Activated T-cell treated with anti-CD3 and anti-CD28 coated beads for 48 hours (primary cell): ENCODE data around the gene TMTC1.

Source experiments
- DNase-seq: peaks from one replicate; pipeline ENCODE4 v3.0.0-alpha.2; 2020; ENCODE audit warnings: low read depth

Gene TMTC1

DNA sequence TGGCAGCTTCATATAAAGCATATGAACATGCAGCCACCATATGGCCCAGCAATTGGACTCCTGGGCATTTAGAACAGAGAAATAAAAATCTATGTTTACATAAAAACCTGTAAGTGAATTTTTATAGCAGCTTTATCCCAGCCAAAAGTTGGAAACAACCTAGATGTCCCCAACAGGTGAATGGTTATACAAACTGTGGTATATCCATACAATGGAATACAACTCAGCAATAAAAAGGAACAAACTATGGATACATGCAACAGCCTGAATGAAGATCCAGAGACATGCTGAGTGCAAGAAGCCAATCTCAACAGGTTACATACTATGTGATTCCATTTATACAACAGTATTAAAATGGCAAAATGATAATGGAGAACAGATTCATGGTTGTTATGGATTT lies 3.7 kb downstream of the TMTC1 start:
- DNase-seq, result no peak

DNA sequence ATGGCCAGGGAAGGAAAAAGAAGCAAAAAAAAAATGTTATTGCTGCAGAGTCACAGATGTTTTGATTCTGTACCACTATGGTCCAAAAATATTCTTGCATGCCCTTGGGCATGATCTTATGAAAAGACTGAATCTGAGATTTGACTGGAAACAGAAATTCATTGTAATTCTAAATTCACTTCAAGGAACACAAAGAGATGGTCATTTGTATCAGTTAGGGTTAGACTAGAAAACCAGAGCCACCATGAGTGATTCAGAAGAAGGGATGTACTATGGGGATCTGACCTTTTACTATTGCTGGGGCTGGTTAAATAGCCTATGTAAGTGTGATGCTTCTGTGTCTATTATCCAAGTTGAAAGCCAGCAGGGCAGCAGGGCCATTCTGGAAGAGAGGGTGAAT lies 5.2 kb downstream of the TMTC1 start:
- DNase-seq, result no peak

DNA sequence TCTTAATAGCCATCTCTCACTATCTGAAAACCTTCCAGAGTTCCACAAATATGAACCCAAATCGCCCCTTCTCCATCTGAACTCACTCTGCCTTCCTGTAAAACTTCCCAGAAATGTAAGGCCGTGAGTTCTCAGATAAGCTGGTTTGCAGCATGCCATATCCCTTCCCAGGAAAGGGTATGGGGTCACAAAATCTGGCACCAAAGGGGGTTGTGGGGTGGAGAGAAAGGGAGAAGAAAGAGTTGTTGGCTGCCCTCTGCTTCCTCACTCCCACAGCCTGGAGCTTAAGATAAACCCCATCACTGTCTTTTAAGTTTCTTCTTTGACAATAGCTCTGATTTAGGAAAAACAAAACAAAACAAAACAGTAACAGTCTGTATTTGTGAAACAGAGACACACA lies 10.7 kb downstream of the TMTC1 start:
- no peak for DNase-seq

GRCh38 chr12:29771786-29772185 lies 12.0 kb downstream of the TMTC1 start:
- DNase-seq, result no peak

GRCh38 chr12:29771165-29771564 lies 12.6 kb downstream of the TMTC1 start:
- DNase-seq, result no peak

DNA sequence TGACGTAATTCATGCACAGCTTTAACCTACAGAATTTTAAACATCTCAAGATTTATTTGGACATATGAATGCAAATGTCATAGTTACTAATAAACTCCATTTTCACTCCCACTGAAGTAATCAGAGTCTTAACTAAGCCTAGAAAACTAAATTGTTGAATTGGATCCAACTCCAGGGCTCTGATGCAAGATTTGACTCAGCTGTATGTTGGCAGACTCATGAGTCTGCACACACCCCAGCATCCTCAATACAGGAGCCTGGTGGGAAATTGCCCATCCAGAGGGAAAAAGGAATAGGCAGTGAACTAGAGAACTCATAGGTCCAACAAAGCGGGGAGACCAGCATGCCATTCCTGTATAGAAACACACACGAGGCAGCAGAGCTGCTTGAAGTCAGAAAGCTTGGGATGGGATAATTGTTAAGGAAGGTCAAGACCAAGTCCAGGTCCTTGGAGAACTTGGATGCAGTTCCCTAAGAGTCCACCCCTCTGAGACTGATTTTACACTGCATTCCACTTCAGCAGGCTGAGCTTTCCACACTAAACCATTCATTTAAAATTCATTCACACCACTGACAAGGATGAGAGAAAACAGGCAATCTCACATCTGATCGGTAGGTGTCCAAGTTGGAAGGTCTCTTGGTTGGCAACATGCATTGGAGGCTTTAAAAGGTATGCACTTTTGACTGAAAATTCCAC lies 14.4 kb downstream of the TMTC1 start:
- no peak for DNase-seq

- no peak for DNase-seq
These were observed 15.4 kb downstream of the TMTC1 start for GRCh38 chr12:29768372-29768771.

DNA sequence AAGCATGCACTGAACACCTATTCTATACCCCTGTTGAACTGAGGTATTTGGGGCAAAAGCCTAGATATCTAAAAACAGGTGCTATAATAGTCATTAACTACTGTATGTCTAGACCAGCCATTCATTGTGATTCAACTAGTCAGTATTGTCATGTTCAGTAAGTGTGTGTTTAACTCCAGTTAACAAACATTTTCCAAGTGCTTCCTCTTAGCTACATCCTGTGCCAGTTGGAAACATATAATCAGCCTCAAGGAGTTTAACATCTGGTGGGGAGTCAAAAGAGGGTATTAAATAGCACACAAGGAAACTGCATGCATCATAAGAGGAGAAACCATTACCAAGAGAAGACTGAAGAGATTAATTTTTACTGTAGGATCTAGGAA lies 20.4 kb downstream of the TMTC1 start:
- DNase-seq, result no peak

GRCh38 chr12:29762637-29763300 lies 21.0 kb downstream of the TMTC1 start:
- no peak for DNase-seq

DNA sequence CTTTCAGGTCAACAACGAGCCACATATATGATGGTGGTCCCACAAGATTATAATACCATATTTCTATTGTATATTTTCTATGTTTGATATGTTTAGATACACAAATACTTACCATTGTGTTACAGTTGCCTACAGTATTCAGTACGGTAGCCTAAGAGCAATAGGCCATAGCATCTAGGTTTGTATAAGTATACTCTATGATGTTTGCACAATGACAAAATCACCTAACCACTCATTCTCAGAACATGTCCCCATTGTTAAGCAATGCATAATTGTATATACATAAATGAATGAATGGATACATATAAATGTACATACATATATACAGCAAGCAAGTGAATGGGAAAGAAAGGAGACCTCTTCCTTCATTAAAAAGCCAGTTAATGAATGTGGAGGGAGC lies 23.8 kb downstream of the TMTC1 start:
- no peak for DNase-seq

DNA sequence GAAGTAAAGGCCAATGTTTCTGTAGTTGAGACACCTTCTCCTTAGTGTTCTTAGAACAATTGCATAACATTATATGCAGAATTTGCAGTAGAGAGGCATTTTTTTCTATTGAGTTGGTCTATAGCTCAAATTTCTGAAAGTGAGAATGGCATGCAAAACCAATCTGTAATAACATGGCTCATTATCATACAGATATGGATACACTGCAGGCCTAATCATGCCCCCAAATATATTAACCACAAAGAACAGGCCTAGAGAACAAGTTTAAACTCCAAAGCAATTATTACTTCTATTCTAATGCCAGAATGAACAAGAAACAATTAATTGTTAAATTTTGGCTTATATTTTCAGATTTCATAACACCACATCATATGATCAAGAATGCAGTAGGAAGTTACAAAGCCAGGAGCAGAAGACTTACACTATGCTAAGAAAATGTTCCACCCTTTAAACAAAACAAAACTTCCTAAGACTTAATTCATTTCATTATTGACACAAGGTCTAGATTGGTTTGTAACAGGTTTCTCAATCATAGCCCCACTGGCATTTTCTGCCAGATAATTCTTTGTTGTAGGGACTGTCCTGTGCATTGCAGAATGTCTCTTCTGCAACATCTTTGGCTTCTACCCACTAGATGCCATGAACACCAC lies 26.9 kb downstream of the TMTC1 start:
- no peak for DNase-seq

GRCh38 chr12:29754235-29755189 lies 29.2 kb downstream of the TMTC1 start:
- no peak for DNase-seq

GRCh38 chr12:29752121-29752520 lies 31.6 kb downstream of the TMTC1 start:
- DNase-seq, result no peak

DNA sequence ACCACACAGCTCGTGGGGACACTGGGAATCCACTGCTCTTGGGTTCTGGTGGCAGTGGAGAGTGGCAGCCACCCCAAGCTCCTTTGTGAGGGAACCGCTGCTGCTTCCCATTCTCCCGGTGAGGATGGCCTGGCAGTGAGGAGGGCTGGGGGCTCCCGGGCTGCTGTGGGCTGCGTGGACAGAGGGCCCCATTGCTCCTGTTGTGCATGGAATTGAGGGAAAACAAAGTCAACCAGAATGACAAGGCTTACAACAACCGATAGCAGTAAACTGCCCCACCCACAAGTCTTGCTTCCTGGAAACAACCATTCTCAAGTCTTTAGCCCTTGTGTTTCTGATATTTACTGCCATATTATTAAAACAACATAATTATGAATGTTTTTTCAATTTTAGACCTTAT lies 32.1 kb downstream of the TMTC1 start:
- DNase-seq, result no peak

- DNase-seq, result no peak
These were observed 32.9 kb downstream of the TMTC1 start for GRCh38 chr12:29750928-29751220.

DNA sequence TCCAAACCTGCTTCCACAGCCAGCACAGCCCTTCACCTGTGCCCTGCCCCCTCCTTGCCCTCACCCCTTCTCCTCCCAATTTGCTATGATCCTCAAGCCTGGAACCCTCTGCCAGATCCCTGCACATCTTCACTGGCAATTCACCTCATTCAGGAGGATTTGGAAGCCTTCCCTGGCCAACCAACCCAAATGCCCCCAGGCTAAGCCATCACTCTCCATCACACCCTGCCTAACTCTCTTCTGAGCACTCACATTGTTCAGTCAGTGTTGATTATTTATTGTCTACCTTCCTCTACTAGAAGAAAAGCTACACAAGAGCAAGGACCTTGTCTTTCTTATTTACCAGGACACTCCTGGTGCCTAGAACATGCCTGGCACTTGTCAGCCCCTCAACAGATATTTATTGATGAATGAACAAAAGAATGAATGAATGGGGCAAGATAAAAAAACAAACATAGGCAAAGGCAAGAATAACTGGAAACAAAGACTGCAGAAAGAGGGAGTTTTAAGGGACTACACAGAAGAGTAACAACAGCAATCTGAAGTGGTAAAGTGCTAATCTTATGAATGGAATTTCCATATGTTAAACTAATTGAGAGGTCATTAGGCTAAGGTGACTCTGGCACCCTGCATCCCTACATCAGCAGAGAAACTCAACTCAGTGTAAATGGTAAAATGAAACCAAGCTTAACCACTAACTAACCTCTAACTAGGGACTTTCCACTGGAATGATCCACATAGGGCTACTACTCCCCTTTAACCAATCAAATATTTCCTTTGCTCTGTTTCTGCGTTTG lies 33.4 kb downstream of the TMTC1 start:
- DNase-seq, result no peak

DNA sequence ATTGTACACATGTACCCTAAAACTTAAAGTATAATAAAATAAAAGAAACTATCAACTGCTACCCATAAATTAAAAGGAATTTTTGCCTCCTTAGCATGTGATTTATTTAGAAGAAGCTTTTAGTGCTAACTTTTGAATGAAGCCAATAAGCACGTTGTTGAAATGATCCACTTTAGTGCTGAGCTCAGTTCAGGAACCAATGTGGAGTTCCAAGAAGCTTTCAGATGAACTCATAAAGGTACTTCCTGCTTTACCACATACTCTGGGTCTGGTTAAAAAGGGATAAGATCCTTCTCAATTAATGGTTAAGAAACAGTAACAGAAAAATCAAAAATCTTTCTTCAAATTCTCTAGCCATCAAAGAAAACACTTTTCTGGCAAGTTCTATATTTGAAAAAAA lies 39.4 kb downstream of the TMTC1 start:
- no peak for DNase-seq

DNA sequence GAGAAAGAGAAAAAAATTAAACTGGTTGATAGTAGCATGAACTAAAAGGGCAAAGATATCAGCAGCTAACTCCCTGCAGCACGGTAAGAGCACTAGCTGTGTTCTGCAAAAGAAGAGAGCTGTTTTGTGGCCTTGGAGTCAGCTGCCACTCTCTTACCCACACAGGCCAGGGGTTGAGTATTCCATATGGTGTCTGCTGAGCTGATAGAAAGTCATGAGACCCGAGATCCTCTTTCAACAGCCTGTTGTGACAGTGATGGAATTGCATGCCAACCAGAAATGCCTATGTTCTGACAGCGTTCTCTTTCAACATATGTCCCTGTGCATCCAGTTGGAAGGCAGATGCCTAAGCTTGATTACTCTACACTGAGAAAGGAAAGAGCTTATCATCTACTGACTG lies 39.9 kb downstream of the TMTC1 start:
- no peak for DNase-seq

GRCh38 chr12:29743077-29743476 lies 40.7 kb downstream of the TMTC1 start:
- no peak for DNase-seq

DNA sequence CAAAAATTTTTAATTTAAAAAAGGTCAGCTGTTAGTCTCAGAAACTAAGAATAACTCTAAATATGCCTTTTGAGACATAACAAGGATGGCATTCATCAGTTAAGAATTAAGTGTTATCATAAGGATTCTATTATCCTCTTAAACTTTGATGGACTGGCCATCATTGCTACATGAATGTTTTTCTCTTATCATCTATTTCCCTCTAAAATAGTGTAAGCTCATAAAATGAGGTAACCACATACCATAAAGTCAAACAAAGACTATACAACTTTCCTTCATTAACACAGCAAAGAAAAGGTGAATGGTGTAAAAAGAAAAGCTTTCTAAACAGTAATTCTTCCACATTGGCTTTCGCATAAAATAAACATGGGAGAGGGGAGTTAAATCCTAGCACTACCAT lies 41.1 kb downstream of the TMTC1 start:
- DNase-seq, result no peak

- DNase-seq, result no peak
These were observed 42.1 kb downstream of the TMTC1 start for GRCh38 chr12:29741342-29742241.
